ENCODE measurements around the gene SPSB1.
A peak's percentile ranks its signal among the peaks of the same experiment; 100 is the strongest.

Gene SPSB1

GRCh38 chr1:9374748-9375341, 82.2 kb downstream of the SPSB1 start:
- no peak overlapping the region for H2AFZ ChIP-seq (ENCODE audit: insufficient read depth, low read length, poor library complexity)
- H3K4ac ChIP-seq (ENCODE audit: low read depth, low read length): peak overlapping the region; percentile 92
- H3K27me3 ChIP-seq (ENCODE audit: insufficient read depth, low read length): no peaks in the 10 kb centered on the region
- peaks cover 72% of the 10 kb centered on the region for H3K79me1 ChIP-seq (ENCODE audit: low read length)
- H3K18ac ChIP-seq (ENCODE audit: low read length): peak overlapping the region; percentile 35
- peaks cover 15% of the 10 kb centered on the region for H3K79me2 ChIP-seq (ENCODE audit: control insufficient read depth, insufficient read depth, low read length, poor library complexity)
- H4K12ac ChIP-seq (ENCODE audit: low read depth, low read length): no peak overlapping the region
- no peak overlapping the region for H2AK5ac ChIP-seq (ENCODE audit: low read length)
- peak overlapping the region; percentile 99 for H4K91ac ChIP-seq (ENCODE audit: low read depth, low read length)
- no peak overlapping the region for H3K4me2 ChIP-seq (ENCODE audit: low read length)
- peak overlapping the region; percentile 90 for H3K27ac ChIP-seq (ENCODE audit: low read depth, low read length)
- WGBS (ENCODE audit: extremely low coverage, insufficient coverage, insufficient read length): no CpG with 5 or more reads among the region's 7 CpGs
- peaks cover 17 to 22% of the 10 kb centered on the region in 2 experiments for H3K36me3 ChIP-seq (ENCODE audit: control insufficient read depth in 1 of 2, insufficient read depth in 2 of 2, low read length in 2 of 2)
- no peak overlapping the region for H3K23ac ChIP-seq (ENCODE audit: low read length)
- no peak for DNase-seq
- peak overlapping the region; percentile 94 for H2BK5ac ChIP-seq (ENCODE audit: low read depth, low read length, poor library complexity)
- peak overlapping the region; percentile 94 for H3K14ac ChIP-seq (ENCODE audit: low read length)
- H2BK120ac ChIP-seq (ENCODE audit: insufficient read depth, low read length, poor library complexity): peak overlapping the region; percentile 94
- H4K8ac ChIP-seq (ENCODE audit: low read depth, low read length): peak overlapping the region; percentile 94
- no peak overlapping the region for H3K9ac ChIP-seq (ENCODE audit: low read length)
- peaks cover 58 to 61% of the 10 kb centered on the region in 2 experiments for H3K4me1 ChIP-seq (ENCODE audit: control insufficient read depth in 1 of 2, insufficient read depth in 2 of 2, low read length in 2 of 2)
- no peaks in the 10 kb centered on the region for H3K9me3 ChIP-seq (ENCODE audit: insufficient read depth, low read depth, low read length)
- no peak overlapping the region for H3K4me3 ChIP-seq (ENCODE audit: low read depth, low read length)
- peak overlapping the region; percentile 92 for H2BK12ac ChIP-seq (ENCODE audit: low read length)

GRCh38 chr1:9375912-9376311, 83.2 kb downstream of the SPSB1 start:
- peak overlapping the region; percentile 90 for H3K27ac ChIP-seq (ENCODE audit: low read depth, low read length)
- no CpG with 5 or more reads among the region's 15 CpGs for WGBS (ENCODE audit: extremely low coverage, insufficient coverage, insufficient read length)
- H3K9ac ChIP-seq (ENCODE audit: low read length): no peak overlapping the region
- peaks cover 13 to 14% of the 10 kb centered on the region in 2 experiments for H3K36me3 ChIP-seq (ENCODE audit: control insufficient read depth in 1 of 2, insufficient read depth in 2 of 2, low read length in 2 of 2)
- peaks cover 54 to 57% of the 10 kb centered on the region in 2 experiments for H3K4me1 ChIP-seq (ENCODE audit: control insufficient read depth in 1 of 2, insufficient read depth in 2 of 2, low read length in 2 of 2)
- H3K4me2 ChIP-seq (ENCODE audit: low read length): no peak overlapping the region
- peak overlapping the region; percentile 94 for H2BK120ac ChIP-seq (ENCODE audit: insufficient read depth, low read length, poor library complexity)
- peak overlapping the region; percentile 37 for H2AFZ ChIP-seq (ENCODE audit: insufficient read depth, low read length, poor library complexity)
- H3K9me3 ChIP-seq (ENCODE audit: insufficient read depth, low read depth, low read length): no peaks in the 10 kb centered on the region
- H4K8ac ChIP-seq (ENCODE audit: low read depth, low read length): peak overlapping the region; percentile 94
- H3K79me2 ChIP-seq (ENCODE audit: control insufficient read depth, insufficient read depth, low read length, poor library complexity): peaks cover 15% of the 10 kb centered on the region
- H2BK5ac ChIP-seq (ENCODE audit: low read depth, low read length, poor library complexity): peak overlapping the region; percentile 94
- peak overlapping the region; percentile 92 for H2BK12ac ChIP-seq (ENCODE audit: low read length)
- peak overlapping the region; percentile 92 for H3K4ac ChIP-seq (ENCODE audit: low read depth, low read length)
- no peak for DNase-seq
- peak overlapping the region; percentile 77 for H2AK5ac ChIP-seq (ENCODE audit: low read length)
- no peak overlapping the region for H3K4me3 ChIP-seq (ENCODE audit: low read depth, low read length)
- peak overlapping the region; percentile 85 for H3K18ac ChIP-seq (ENCODE audit: low read length)
- no peak overlapping the region for H3K23ac ChIP-seq (ENCODE audit: low read length)
- peak overlapping the region; percentile 99 for H4K91ac ChIP-seq (ENCODE audit: low read depth, low read length)
- peak overlapping the region; percentile 94 for H3K14ac ChIP-seq (ENCODE audit: low read length)
- H4K12ac ChIP-seq (ENCODE audit: low read depth, low read length): peak overlapping the region; percentile 59
- no peaks in the 10 kb centered on the region for H3K27me3 ChIP-seq (ENCODE audit: insufficient read depth, low read length)
- H3K79me1 ChIP-seq (ENCODE audit: low read length): peaks cover 64% of the 10 kb centered on the region

- Histone ChIP-seq H4K12ac (ENCODE audit: low read depth, low read length) (peak overlapping the region; percentile 59), H3K4ac (ENCODE audit: low read depth, low read length) (peak overlapping the region; percentile 92), H2AK5ac (ENCODE audit: low read length) (peak overlapping the region; percentile 77), H3K14ac (ENCODE audit: low read length) (peak overlapping the region; percentile 94), H3K23ac (ENCODE audit: low read length) (no peak overlapping the region), H3K27me3 (ENCODE audit: insufficient read depth, low read length) (no peaks in the 10 kb centered on the region), H4K91ac (ENCODE audit: low read depth, low read length) (peak overlapping the region; percentile 99), H2BK120ac (ENCODE audit: insufficient read depth, low read length, poor library complexity) (peak overlapping the region; percentile 94), H2BK5ac (ENCODE audit: low read depth, low read length, poor library complexity) (peak overlapping the region; percentile 94), H3K79me2 (ENCODE audit: control insufficient read depth, insufficient read depth, low read length, poor library complexity) (peaks cover 15% of the 10 kb centered on the region), H3K27ac (ENCODE audit: low read depth, low read length) (peak overlapping the region; percentile 90), H3K18ac (ENCODE audit: low read length) (peak overlapping the region; percentile 85), H3K4me3 (ENCODE audit: low read depth, low read length) (no peak overlapping the region), H4K8ac (ENCODE audit: low read depth, low read length) (peak overlapping the region; percentile 94), H3K36me3 (ENCODE audit: control insufficient read depth in 1 of 2, insufficient read depth in 2 of 2, low read length in 2 of 2) (peaks cover 13 to 14% of the 10 kb centered on the region in 2 experiments), H3K9me3 (ENCODE audit: insufficient read depth, low read depth, low read length) (no peaks in the 10 kb centered on the region), H3K4me2 (ENCODE audit: low read length) (no peak overlapping the region), H3K79me1 (ENCODE audit: low read length) (peaks cover 63% of the 10 kb centered on the region), H2BK12ac (ENCODE audit: low read length) (peak overlapping the region; percentile 92), H3K9ac (ENCODE audit: low read length) (no peak overlapping the region), H2AFZ (ENCODE audit: insufficient read depth, low read length, poor library complexity) (peak overlapping the region; percentile 15), H3K4me1 (ENCODE audit: control insufficient read depth in 1 of 2, insufficient read depth in 2 of 2, low read length in 2 of 2) (peaks cover 52 to 57% of the 10 kb centered on the region in 2 experiments)
- no peak for DNase-seq
- WGBS (ENCODE audit: extremely low coverage, insufficient coverage, insufficient read length): no CpG with 5 or more reads among the region's 5 CpGs
Measured at GRCh38 chr1:9376430-9376829, 83.7 kb downstream of the SPSB1 start.

- no peak overlapping the region for H3K9ac ChIP-seq (ENCODE audit: low read length)
- peak overlapping the region; percentile 99 for H4K91ac ChIP-seq (ENCODE audit: low read depth, low read length)
- H3K23ac ChIP-seq (ENCODE audit: low read length): no peak overlapping the region
- peak overlapping the region; percentile 94 for H4K8ac ChIP-seq (ENCODE audit: low read depth, low read length)
- no peak overlapping the region for H4K12ac ChIP-seq (ENCODE audit: low read depth, low read length)
- H2BK12ac ChIP-seq (ENCODE audit: low read length): peak overlapping the region; percentile 92
- no peak for DNase-seq
- H3K27ac ChIP-seq (ENCODE audit: low read depth, low read length): peak overlapping the region; percentile 90
- peak overlapping the region; percentile 94 for H2BK5ac ChIP-seq (ENCODE audit: low read depth, low read length, poor library complexity)
- H3K4me3 ChIP-seq (ENCODE audit: low read depth, low read length): no peak overlapping the region
- peak overlapping the region; percentile 92 for H3K4ac ChIP-seq (ENCODE audit: low read depth, low read length)
- H2BK120ac ChIP-seq (ENCODE audit: insufficient read depth, low read length, poor library complexity): peak overlapping the region; percentile 94
- no peak overlapping the region for H3K4me2 ChIP-seq (ENCODE audit: low read length)
- peak overlapping the region; percentile 77 for H2AK5ac ChIP-seq (ENCODE audit: low read length)
- peaks cover 49 to 53% of the 10 kb centered on the region in 2 experiments for H3K4me1 ChIP-seq (ENCODE audit: control insufficient read depth in 1 of 2, insufficient read depth in 2 of 2, low read length in 2 of 2)
- H3K36me3 ChIP-seq (ENCODE audit: control insufficient read depth in 1 of 2, insufficient read depth in 2 of 2, low read length in 2 of 2): peaks cover 13 to 14% of the 10 kb centered on the region in 2 experiments
- no peaks in the 10 kb centered on the region for H3K27me3 ChIP-seq (ENCODE audit: insufficient read depth, low read length)
- peaks cover 61% of the 10 kb centered on the region for H3K79me1 ChIP-seq (ENCODE audit: low read length)
- H3K18ac ChIP-seq (ENCODE audit: low read length): peak overlapping the region; percentile 85
- WGBS (ENCODE audit: extremely low coverage, insufficient coverage, insufficient read length): no CpG with 5 or more reads among the region's 17 CpGs
- H3K79me2 ChIP-seq (ENCODE audit: control insufficient read depth, insufficient read depth, low read length, poor library complexity): peaks cover 14% of the 10 kb centered on the region
- H3K9me3 ChIP-seq (ENCODE audit: insufficient read depth, low read depth, low read length): no peaks in the 10 kb centered on the region
- no peak overlapping the region for H2AFZ ChIP-seq (ENCODE audit: insufficient read depth, low read length, poor library complexity)
- H3K14ac ChIP-seq (ENCODE audit: low read length): peak overlapping the region; percentile 94
Measured at GRCh38 chr1:9376886-9377333, 84.2 kb downstream of the SPSB1 start.
